Mesodermal cell (in vitro differentiated cells): ENCODE data around the gene CREB3L2.
"Not testable (repeated sequence)": the region's sequence is repeated elsewhere in the genome, so short reads cannot be mapped to it uniquely, and the experiment has no call there.

Source experiments
- H3K27ac ChIP-seq: 2 replicates; pipeline ENCODE4 v1.7.0; 2013; ENCODE audit warnings: mild to moderate bottlenecking, low read depth, low read length, moderate library complexity; ENCODE audit not compliant: severe bottlenecking
- H3K36me3 ChIP-seq: 2 replicates; pipeline ENCODE4 v1.7.1; 2013; ENCODE audit warnings: mild to moderate bottlenecking, low read length, moderate library complexity; ENCODE audit not compliant: control insufficient read depth, insufficient read depth
- H3K4me1 ChIP-seq: one replicate; pipeline ENCODE4 v1.7.1; 2013; ENCODE audit warnings: mild to moderate bottlenecking, low read length; ENCODE audit not compliant: insufficient read depth, control insufficient read depth, poor library complexity, severe bottlenecking
- H3K4me3 ChIP-seq: 2 replicates; pipeline ENCODE4 v1.7.0; 2013; ENCODE audit warnings: low read length, control low read depth, mild to moderate bottlenecking; ENCODE audit not compliant: insufficient read depth, poor library complexity, severe bottlenecking; ENCODE audit errors: extremely low read depth
- H3K9me3 ChIP-seq: 2 replicates; pipeline ENCODE4 v1.7.1; 2013; ENCODE audit warnings: mild to moderate bottlenecking, low read length, moderate library complexity; ENCODE audit not compliant: control insufficient read depth
- WGBS, 2 experiments: methylation state at CpG; one replicate each; pipeline ENCODE4 v1.1.5; 2013; ENCODE audit warnings: missing lambda C conversion rate in 2 of 2; ENCODE audit not compliant: insufficient coverage in 2 of 2; 5-methylcytosine and 5-hydroxymethylcytosine counted together

The CREB3L2 gene

GRCh38 chr7:137987563-137987962 is 14.3 kb downstream of the CREB3L2 start:
- Histone ChIP-seq H3K27ac (peak overlapping the region; percentile 23), H3K4me3 (no peak overlapping the region), H3K4me1 (peaks cover 48% of the 10 kb centered on the region), H3K36me3 (peaks cover 24% of the 10 kb centered on the region), H3K9me3 (peaks cover 8% of the 10 kb centered on the region)
- WGBS, 2 experiments: 94 to 100% methylated on average over 3 to 4 of the region's 5 CpGs

- Histone ChIP-seq H3K4me3 (no peak overlapping the region), H3K4me1 (peaks cover 44% of the 10 kb centered on the region), H3K9me3 (peaks cover 9% of the 10 kb centered on the region), H3K27ac (no peak overlapping the region), H3K36me3 (peaks cover 25% of the 10 kb centered on the region)
- 100% methylated on average over 1 of the region's 3 CpGs; no CpG with 5 or more reads in 1 of the 2 experiments for WGBS, 2 experiments
Observed at GRCh38 chr7:137987018-137987349, 14.9 kb downstream of the CREB3L2 start.

GRCh38 chr7:137986252-137987017 is 15.5 kb downstream of the CREB3L2 start:
- Histone ChIP-seq H3K36me3 (peaks cover 25% of the 10 kb centered on the region), H3K4me3 (no peak overlapping the region), H3K9me3 (peaks cover 9% of the 10 kb centered on the region), H3K4me1 (peaks cover 45% of the 10 kb centered on the region), H3K27ac (no peak overlapping the region)
- 84 to 96% methylated on average over 8 to 9 of the region's 14 CpGs for WGBS, 2 experiments

- H3K27ac ChIP-seq: no peak overlapping the region
- H3K36me3 ChIP-seq: peaks cover 26% of the 10 kb centered on the region
- WGBS, 2 experiments: 100% methylated on average over 1 of the region's 3 CpGs
- H3K4me1 ChIP-seq: peaks cover 48% of the 10 kb centered on the region
- peaks cover 9% of the 10 kb centered on the region for H3K9me3 ChIP-seq
- no peak overlapping the region for H3K4me3 ChIP-seq
Observed at GRCh38 chr7:137985897-137986251, 16.0 kb downstream of the CREB3L2 start.

GRCh38 chr7:137985253-137985896 is 16.5 kb downstream of the CREB3L2 start:
- Histone ChIP-seq H3K9me3 (peaks cover 9% of the 10 kb centered on the region), H3K4me3 (no peak overlapping the region), H3K36me3 (peaks cover 29% of the 10 kb centered on the region), H3K27ac (no peak overlapping the region), H3K4me1 (peaks cover 50% of the 10 kb centered on the region)
- WGBS, 2 experiments: 77 to 82% methylated on average over 6 to 7 of the region's 8 CpGs

GRCh38 chr7:137984181-137985041 is 17.5 kb downstream of the CREB3L2 start:
- no peak overlapping the region for H3K4me3 ChIP-seq
- peaks cover 37% of the 10 kb centered on the region for H3K36me3 ChIP-seq
- H3K9me3 ChIP-seq: peaks cover 9% of the 10 kb centered on the region
- H3K4me1 ChIP-seq: peaks cover 40% of the 10 kb centered on the region
- H3K27ac ChIP-seq: no peak overlapping the region
- 97% methylated on average over 6 to 9 of the region's 11 CpGs for WGBS, 2 experiments

GRCh38 chr7:137983323-137984008 is 18.4 kb downstream of the CREB3L2 start:
- Histone ChIP-seq H3K36me3 (peaks cover 37% of the 10 kb centered on the region), H3K9me3 (peaks cover 9% of the 10 kb centered on the region), H3K4me1 (peaks cover 37% of the 10 kb centered on the region), H3K27ac (no peak overlapping the region), H3K4me3 (no peak overlapping the region)
- WGBS, 2 experiments: 91 to 100% methylated on average over 7 to 11 of the region's 12 CpGs

GRCh38 chr7:137982394-137982793 is 19.5 kb downstream of the CREB3L2 start:
- H3K9me3 ChIP-seq, H3K4me3 ChIP-seq, H3K27ac ChIP-seq: not testable (repeated sequence)
- 97 to 100% methylated on average over 3 to 5 of the region's 6 CpGs for WGBS, 2 experiments
- H3K36me3 ChIP-seq: peaks cover 39% of the 10 kb centered on the region
- H3K4me1 ChIP-seq: peaks cover 38% of the 10 kb centered on the region

- H3K4me1 ChIP-seq: peaks cover 45% of the 10 kb centered on the region
- WGBS, 2 experiments: 89% methylated on average over 1 to 2 of the region's 4 CpGs
- peaks cover 46% of the 10 kb centered on the region for H3K36me3 ChIP-seq
- peaks cover 9% of the 10 kb centered on the region for H3K9me3 ChIP-seq
- no peak overlapping the region for H3K27ac ChIP-seq
- H3K4me3 ChIP-seq: no peak overlapping the region
Observed at GRCh38 chr7:137981668-137982067, 20.2 kb downstream of the CREB3L2 start.

- peaks cover 9% of the 10 kb centered on the region for H3K9me3 ChIP-seq
- H3K36me3 ChIP-seq: peaks cover 47% of the 10 kb centered on the region
- peaks cover 49% of the 10 kb centered on the region for H3K4me1 ChIP-seq
- no peak overlapping the region for H3K4me3 ChIP-seq
- no peak overlapping the region for H3K27ac ChIP-seq
Observed at GRCh38 chr7:137981175-137981574, 20.7 kb downstream of the CREB3L2 start.
